ENCODE results near the gene LCN10. TPM values are rescaled to one million over a fixed set of nuclear protein-coding genes. Genes with fewer than 3 reads are reported as not detected.
"Not testable (repeated sequence)": the region's sequence is repeated elsewhere in the genome, so short reads cannot be mapped to it uniquely, and the experiment has no call there.

The LCN10 gene
- total RNA-seq, 1 donor from 2014 or later: 8.3 TPM

GRCh38 chr9:136775191-136775590, 32.5 kb upstream of the LCN10 start:
- Histone ChIP-seq H3K27me3 (no peaks in the 10 kb centered on the region), H3K27ac (no peak overlapping the region), H3K36me3 (no peaks in the 10 kb centered on the region), H3K9me3 (no peaks in the 10 kb centered on the region), H3K4me1 (no peaks in the 10 kb centered on the region), H3K4me3 (no peak overlapping the region)
- TF ChIP-seq, protein P1, sequence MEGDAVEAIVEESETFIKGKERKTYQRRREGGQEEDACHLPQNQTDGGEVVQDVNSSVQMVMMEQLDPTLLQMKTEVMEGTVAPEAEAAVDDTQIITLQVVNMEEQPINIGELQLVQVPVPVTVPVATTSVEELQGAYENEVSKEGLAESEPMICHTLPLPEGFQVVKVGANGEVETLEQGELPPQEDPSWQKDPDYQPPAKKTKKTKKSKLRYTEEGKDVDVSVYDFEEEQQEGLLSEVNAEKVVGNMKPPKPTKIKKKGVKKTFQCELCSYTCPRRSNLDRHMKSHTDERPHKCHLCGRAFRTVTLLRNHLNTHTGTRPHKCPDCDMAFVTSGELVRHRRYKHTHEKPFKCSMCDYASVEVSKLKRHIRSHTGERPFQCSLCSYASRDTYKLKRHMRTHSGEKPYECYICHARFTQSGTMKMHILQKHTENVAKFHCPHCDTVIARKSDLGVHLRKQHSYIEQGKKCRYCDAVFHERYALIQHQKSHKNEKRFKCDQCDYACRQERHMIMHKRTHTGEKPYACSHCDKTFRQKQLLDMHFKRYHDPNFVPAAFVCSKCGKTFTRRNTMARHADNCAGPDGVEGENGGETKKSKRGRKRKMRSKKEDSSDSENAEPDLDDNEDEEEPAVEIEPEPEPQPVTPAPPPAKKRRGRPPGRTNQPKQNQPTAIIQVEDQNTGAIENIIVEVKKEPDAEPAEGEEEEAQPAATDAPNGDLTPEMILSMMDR (IDR thresholded peaks at IDR 0.05): no peak
- no peak for TF ChIP-seq POLR2A (IDR thresholded peaks at IDR 0.05)
- no peak for TF ChIP-seq POLR2AphosphoS5 (IDR thresholded peaks at IDR 0.05; ENCODE audit: insufficient read depth in 1 of 2, low read depth in 1 of 2)
- DNase-seq (ENCODE audit: extremely low spot score in 2 of 2): no peak
- intact Hi-C loops (cut with DNase I): no loop called here

DNA sequence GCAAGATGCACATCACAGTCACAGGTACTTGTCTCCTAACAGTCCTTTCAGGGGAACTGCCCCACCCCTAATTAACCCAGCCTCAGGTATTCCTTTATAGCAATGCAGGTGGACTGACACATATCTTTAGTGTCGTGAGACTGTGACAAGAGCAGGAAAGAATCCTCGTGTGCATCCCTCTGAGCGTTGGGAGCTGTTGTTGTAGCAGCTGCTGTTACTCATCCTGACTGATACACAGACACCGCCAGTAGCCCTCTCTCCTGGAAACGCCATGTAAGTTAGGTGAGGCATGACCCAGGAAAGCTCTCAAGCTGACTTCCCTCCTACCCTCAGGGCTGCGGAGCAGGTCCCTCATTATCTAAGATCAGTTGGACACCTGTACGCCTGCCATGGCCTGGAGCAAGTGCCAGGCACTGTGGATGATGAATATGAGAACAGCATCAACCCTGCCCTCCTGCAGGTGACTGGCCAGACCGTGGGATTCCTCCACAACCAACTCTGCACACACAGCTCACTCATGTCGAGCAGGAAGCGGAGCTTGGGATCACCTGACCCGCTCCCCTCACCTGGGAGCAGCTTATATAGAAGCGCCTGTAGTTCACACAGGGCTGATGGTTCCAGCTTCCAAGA, 31.8 kb upstream of the LCN10 start:
- Histone ChIP-seq H3K4me3 (no peak overlapping the region), H3K4me1 (no peaks in the 10 kb centered on the region), H3K9me3 (no peaks in the 10 kb centered on the region), H3K27me3 (no peaks in the 10 kb centered on the region), H3K27ac (no peak overlapping the region), H3K36me3 (no peaks in the 10 kb centered on the region)
- no peak for DNase-seq (ENCODE audit: extremely low spot score in 2 of 2)
- intact Hi-C loops (cut with DNase I): no loop called here
- TF ChIP-seq POLR2A (IDR thresholded peaks at IDR 0.05): no peak
- TF ChIP-seq POLR2AphosphoS5 (IDR thresholded peaks at IDR 0.05; ENCODE audit: insufficient read depth in 1 of 2, low read depth in 1 of 2): no peak
- TF ChIP-seq, protein P1 (IDR thresholded peaks at IDR 0.05): no peak

DNA sequence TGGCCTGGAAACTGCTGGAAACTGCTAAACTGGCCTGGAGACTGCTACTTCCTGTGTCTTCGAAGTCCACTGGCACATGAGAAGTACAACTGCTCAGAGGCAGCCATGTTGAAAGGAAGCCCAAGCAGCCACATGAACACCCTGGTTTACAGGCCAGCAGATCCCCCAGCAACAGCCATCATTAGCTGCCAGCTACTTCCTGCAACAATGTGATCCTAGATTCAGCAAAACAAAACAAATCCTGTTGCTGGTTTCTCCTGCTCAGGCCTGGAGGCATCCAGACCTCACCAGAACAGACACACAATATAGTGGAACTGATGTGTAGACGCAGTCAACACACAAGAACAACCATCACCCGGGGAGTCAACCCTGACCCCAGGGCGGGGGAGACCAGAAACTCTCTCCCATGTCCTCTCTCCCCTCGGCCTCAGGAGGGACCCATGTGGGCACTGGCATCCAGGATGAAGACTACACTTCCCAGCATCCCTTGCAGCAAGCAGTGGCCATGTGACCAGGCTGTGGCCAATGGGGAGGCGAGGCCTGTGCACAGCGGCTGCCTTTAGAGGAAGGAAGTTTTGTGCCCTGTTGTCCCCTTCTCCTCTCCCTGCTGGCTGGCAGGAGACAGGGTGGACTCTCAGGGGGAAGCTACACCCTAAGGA, 30.8 kb upstream of the LCN10 start:
- H3K4me1 ChIP-seq: no peaks in the 10 kb centered on the region
- DNase-seq (ENCODE audit: extremely low spot score in 2 of 2): no peak
- no peaks in the 10 kb centered on the region for H3K9me3 ChIP-seq
- TF ChIP-seq, protein P1 (IDR thresholded peaks at IDR 0.05): no peak
- TF ChIP-seq POLR2AphosphoS5 (IDR thresholded peaks at IDR 0.05; ENCODE audit: insufficient read depth in 1 of 2, low read depth in 1 of 2): no peak
- no peak for TF ChIP-seq POLR2A (IDR thresholded peaks at IDR 0.05)
- no peaks in the 10 kb centered on the region for H3K27me3 ChIP-seq
- H3K27ac ChIP-seq: no peak overlapping the region
- H3K36me3 ChIP-seq: no peaks in the 10 kb centered on the region
- intact Hi-C loops (cut with DNase I): no loop called here
- H3K4me3 ChIP-seq: no peak overlapping the region

GRCh38 chr9:136771907-136772415, 29.2 kb upstream of the LCN10 start:
- no peaks in the 10 kb centered on the region for H3K36me3 ChIP-seq
- no peaks in the 10 kb centered on the region for H3K9me3 ChIP-seq
- H3K27me3 ChIP-seq: no peaks in the 10 kb centered on the region
- H3K4me1 ChIP-seq: no peaks in the 10 kb centered on the region
- TF ChIP-seq POLR2AphosphoS5 (IDR thresholded peaks at IDR 0.05; ENCODE audit: insufficient read depth in 1 of 2, low read depth in 1 of 2) (no peak), POLR2A (IDR thresholded peaks at IDR 0.05) (no peak)
- TF ChIP-seq, protein P1 (IDR thresholded peaks at IDR 0.05): no peak
- no peak overlapping the region for H3K27ac ChIP-seq
- intact Hi-C loops (cut with DNase I): no loop called here
- no peak for DNase-seq (ENCODE audit: extremely low spot score in 2 of 2)
- no peak overlapping the region for H3K4me3 ChIP-seq

DNA sequence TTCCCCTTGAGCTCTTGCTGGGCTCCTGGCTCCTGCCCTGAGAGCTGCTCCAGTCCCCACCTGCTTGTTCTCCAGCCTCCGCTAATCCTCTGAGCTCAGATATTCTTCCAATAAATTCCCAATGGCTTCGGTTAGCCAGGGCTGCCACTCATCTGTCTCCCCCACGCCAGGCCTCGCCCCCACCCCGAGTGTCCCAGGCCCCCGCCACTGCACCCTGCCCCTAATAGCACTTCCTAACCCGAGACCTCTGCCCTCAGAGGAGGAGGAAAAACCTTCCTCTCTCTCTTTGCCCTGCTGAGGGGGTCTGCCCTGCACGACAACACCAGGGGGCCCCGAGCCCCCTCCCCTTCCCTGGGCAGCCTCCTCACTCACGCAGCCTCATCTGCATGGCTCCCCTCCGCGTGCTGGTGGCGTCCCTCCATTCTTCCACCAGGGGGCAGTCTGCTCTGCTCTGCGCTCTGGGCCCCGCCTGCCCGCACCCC, 27.0 kb upstream of the LCN10 start:
- Histone ChIP-seq H3K27ac (no peak overlapping the region), H3K27me3 (no peaks in the 10 kb centered on the region), H3K9me3 (no peaks in the 10 kb centered on the region), H3K4me3 (no peak overlapping the region), H3K4me1 (no peaks in the 10 kb centered on the region), H3K36me3 (no peaks in the 10 kb centered on the region)
- TF ChIP-seq POLR2AphosphoS5 (IDR thresholded peaks at IDR 0.05; ENCODE audit: insufficient read depth in 1 of 2, low read depth in 1 of 2) (no peak), POLR2A (IDR thresholded peaks at IDR 0.05) (no peak)
- TF ChIP-seq, protein P1 (IDR thresholded peaks at IDR 0.05): no peak
- DNase-seq (ENCODE audit: extremely low spot score in 2 of 2): no peak
- intact Hi-C loops (cut with DNase I): no loop called here

DNA sequence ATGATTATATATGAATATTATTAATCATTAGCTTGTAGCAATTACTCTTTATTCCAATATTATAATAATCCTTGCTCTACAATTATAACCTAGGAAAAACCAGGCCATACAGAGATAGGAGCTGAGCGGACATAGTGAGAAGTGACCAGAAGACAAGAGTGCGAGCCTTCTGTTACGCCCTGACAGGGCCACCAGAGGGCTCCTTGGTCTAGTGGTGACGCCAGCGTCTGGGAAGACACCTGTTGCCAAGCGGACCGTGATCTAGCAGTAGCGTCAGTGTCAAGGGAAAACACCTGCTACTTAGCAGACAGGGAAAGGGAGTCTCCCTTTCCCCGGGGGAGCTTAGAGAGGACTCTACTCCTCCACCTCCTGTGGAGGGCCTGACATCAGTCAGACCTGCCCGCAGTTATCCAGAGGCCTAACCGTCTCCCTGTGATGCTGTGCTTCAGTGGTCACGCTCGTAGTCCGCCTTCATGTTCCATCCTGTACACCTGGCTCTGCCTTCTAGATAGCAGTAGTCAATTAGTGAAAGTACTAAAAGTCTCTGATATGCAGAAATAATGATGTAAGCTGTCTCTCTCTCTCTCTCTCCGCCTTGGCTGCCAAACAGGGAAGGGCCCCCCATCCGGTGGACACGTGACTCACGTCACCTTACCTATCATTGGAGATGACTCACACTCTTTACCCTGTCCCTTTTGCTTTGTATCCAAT, 23.8 kb upstream of the LCN10 start:
- H3K27me3 ChIP-seq; H3K4me3 ChIP-seq; H3K9me3 ChIP-seq; H3K4me1 ChIP-seq; H3K36me3 ChIP-seq; DNase-seq (ENCODE audit: extremely low spot score in 2 of 2); H3K27ac ChIP-seq; intact Hi-C loops (cut with DNase I): not testable (repeated sequence)

Data from vagina (tissue), 2 donors.